ENCODE results near the gene FAM181A. TPM values are rescaled to one million over a fixed set of nuclear protein-coding genes. Genes with fewer than 3 reads are reported as not detected.

FAM181A gene
- total RNA-seq, 1 experiment from 2014 or later: not detected

DNA sequence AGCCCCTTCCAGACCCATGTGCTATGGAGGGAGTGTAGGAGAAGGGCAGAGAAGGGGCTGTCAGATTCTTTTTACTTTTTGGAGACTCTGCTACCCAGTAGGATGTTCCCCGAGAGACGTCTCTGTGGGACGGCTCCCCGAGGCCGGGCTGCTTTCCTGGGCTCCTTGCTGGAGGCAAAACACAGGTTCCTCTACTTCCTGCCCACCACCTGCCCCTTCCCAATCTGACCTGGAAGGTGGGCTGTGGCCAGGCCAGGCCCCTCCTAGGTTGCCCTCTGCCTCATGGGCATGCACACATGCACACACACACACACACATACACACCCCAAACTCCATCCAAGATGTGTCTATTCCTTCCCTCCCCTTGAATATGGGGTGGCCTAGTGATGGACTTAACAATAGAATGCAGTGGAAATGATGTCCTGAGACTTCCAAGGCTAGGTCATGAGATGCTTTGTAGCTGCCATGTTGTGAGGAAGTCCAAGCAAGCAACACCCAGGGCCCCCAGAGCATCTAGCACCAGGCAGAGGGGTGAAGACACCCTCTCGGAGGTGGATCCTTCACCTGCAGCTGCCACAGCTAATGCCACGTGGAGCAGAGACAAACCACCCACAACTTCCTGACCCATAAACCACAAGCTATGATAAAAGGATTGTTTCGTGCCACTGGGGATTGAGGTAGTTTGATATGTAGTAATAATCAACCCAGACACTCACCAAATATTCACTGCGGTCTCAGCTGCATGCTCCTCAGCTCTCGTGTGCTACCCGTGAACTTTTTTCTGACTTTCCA is 50.8 kb downstream of the FAM181A start:
- DNase-seq: no peak

DNA sequence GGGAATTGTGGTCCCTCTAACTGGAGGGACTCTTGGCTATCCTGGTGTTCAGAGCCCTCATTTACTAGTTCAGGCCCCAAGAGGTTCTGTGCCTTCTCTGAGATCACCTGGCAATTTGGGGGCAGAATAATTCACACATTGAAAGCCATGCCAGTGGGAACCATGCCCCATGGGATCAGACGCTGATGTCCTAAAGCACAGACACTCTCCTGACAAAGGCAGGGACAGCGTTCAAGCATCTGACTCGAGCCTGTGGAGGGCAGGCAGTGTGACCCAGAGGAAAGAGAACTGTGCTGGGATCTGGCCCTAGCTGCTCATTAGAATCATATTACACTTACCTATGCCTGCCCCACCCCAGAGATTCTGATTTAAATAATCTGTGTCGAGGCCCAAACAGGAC is 51.6 kb downstream of the FAM181A start:
- no TSS peak for BruUV-seq (replicated peaks)
- no peaks in the 10 kb centered on the region for H3K36me3 ChIP-seq (ENCODE audit: low read depth, low read length)
- intact Hi-C loops (cut with micrococcal nuclease): no loop called here
- H3F3A ChIP-seq (ENCODE audit: low read length, unreplicated experiment): no peaks in the 10 kb centered on the region
- no peak overlapping the region for H3K9ac ChIP-seq (ENCODE audit: low read length)
- no peak overlapping the region for H3K4me3 ChIP-seq (ENCODE audit: low read length)
- H3K9me2 ChIP-seq (replicated peaks; ENCODE audit: low read length): no peaks in the 10 kb centered on the region
- H2AFZ ChIP-seq (ENCODE audit: low read length): no peak overlapping the region
- ChIA-PET CTCF (no interaction called here), POLR2A (ENCODE audit: unreplicated experiment) (no interaction called here)
- 0 out of 2 replicates have a peak, but pooled peaks cover 6% of the 10 kb centered on the region for H3K27me3 ChIP-seq (ENCODE audit: low read length)
- no peak for DNase-seq
- no peaks in the 10 kb centered on the region for H4K20me1 ChIP-seq (ENCODE audit: low read length)
- no peaks in the 10 kb centered on the region for H3K9me3 ChIP-seq (ENCODE audit: low read length)
- no peak for TF ChIP-seq EZH2phosphoT487 (IDR thresholded peaks at IDR 0.05; ENCODE audit: borderline replicate concordance, low read length)
- TF ChIP-seq, protein P1, sequence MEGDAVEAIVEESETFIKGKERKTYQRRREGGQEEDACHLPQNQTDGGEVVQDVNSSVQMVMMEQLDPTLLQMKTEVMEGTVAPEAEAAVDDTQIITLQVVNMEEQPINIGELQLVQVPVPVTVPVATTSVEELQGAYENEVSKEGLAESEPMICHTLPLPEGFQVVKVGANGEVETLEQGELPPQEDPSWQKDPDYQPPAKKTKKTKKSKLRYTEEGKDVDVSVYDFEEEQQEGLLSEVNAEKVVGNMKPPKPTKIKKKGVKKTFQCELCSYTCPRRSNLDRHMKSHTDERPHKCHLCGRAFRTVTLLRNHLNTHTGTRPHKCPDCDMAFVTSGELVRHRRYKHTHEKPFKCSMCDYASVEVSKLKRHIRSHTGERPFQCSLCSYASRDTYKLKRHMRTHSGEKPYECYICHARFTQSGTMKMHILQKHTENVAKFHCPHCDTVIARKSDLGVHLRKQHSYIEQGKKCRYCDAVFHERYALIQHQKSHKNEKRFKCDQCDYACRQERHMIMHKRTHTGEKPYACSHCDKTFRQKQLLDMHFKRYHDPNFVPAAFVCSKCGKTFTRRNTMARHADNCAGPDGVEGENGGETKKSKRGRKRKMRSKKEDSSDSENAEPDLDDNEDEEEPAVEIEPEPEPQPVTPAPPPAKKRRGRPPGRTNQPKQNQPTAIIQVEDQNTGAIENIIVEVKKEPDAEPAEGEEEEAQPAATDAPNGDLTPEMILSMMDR (conservative IDR thresholded peaks at IDR 0.05; ENCODE audit: low read depth, low read length): no peak
- no peak for TF ChIP-seq EZH2 (IDR thresholded peaks at IDR 0.05; ENCODE audit: low read length, unreplicated experiment)
- ATAC-seq: no peak
- no peaks in the 10 kb centered on the region for H3K4me1 ChIP-seq (ENCODE audit: insufficient read depth, low read length)
- no peak overlapping the region for H3K4me2 ChIP-seq (ENCODE audit: low read length)
- no peaks in the 10 kb centered on the region for H3K79me2 ChIP-seq (ENCODE audit: low read length)
- no peak overlapping the region for H3K27ac ChIP-seq (ENCODE audit: low read length)

More for the DNA sequence above, 50.8 kb downstream of the FAM181A start:
- Histone ChIP-seq H3K4me3 (ENCODE audit: low read length) (no peak overlapping the region), H3K4me1 (ENCODE audit: insufficient read depth, low read length) (no peaks in the 10 kb centered on the region), H3K79me2 (ENCODE audit: low read length) (no peaks in the 10 kb centered on the region), H3K9me2 (replicated peaks; ENCODE audit: low read length) (no peaks in the 10 kb centered on the region), H3K9ac (ENCODE audit: low read length) (no peak overlapping the region), H3K27ac (ENCODE audit: low read length) (no peak overlapping the region), H3K36me3 (ENCODE audit: low read depth, low read length) (no peaks in the 10 kb centered on the region), H3K4me2 (ENCODE audit: low read length) (no peak overlapping the region), H3K27me3 (ENCODE audit: low read length) (0 out of 2 replicates have a peak, but pooled peaks cover 6% of the 10 kb centered on the region), H2AFZ (ENCODE audit: low read length) (no peak overlapping the region), H3F3A (ENCODE audit: low read length, unreplicated experiment) (no peaks in the 10 kb centered on the region), H4K20me1 (ENCODE audit: low read length) (no peaks in the 10 kb centered on the region), H3K9me3 (ENCODE audit: low read length) (no peaks in the 10 kb centered on the region)
- BruUV-seq (replicated peaks): no TSS peak
- POLR2A ChIA-PET (ENCODE audit: unreplicated experiment): no interaction called here
- no peak for TF ChIP-seq EZH2 (IDR thresholded peaks at IDR 0.05; ENCODE audit: low read length, unreplicated experiment)
- TF ChIP-seq, protein P1 (conservative IDR thresholded peaks at IDR 0.05; ENCODE audit: low read depth, low read length): no peak
- TF ChIP-seq EZH2phosphoT487 (IDR thresholded peaks at IDR 0.05; ENCODE audit: borderline replicate concordance, low read length): no peak
- CTCF ChIA-PET: no interaction called here
- no peak for ATAC-seq
- intact Hi-C loops (cut with micrococcal nuclease): no loop called here

Small RNA genes lying within 50 kb of the gene (microRNA-seq; reads per million reads assigned to microRNA genes)
- not detected for gene MIR4506 (ENCODE audit: unreplicated experiment)

Other genes with a start within 250 kb of the FAM181A start
- gene PRIMA1, start 138.9 kb upstream of the FAM181A start, total RNA-seq (2014; rRNA removed): 0.04 TPM in 1 of 2 replicates, not detected in the other
- 0.12 and 0.22 TPM in 2 replicates for gene ASB2, start 49.2 kb downstream of the FAM181A start, total RNA-seq (2014; rRNA removed)
- not detected in 2 replicates for gene CCDC197, start 70.0 kb downstream of the FAM181A start, total RNA-seq (2014; rRNA removed)
- 7.7 and 9.0 TPM in 2 replicates for gene OTUB2, start 99.0 kb downstream of the FAM181A start, total RNA-seq (2014; rRNA removed)
- gene DDX24, start 153.9 kb downstream of the FAM181A start, total RNA-seq (2014; rRNA removed): 120 and 126 TPM in 2 replicates
- gene IFI27L1, start 154.0 kb downstream of the FAM181A start, total RNA-seq (2014; rRNA removed): 7.8 and 16.9 TPM in 2 replicates
- gene IFI27, start 183.4 kb downstream of the FAM181A start, total RNA-seq (2014; rRNA removed): 4.3 TPM in 1 of 2 replicates, not detected in the other
- 29.3 and 42.7 TPM in 2 replicates for gene IFI27L2, start 202.3 kb downstream of the FAM181A start, total RNA-seq (2014; rRNA removed)
- 0.11 TPM in 1 of 2 replicates, not detected in the other for gene PPP4R4, start 247.0 kb downstream of the FAM181A start, total RNA-seq (2014; rRNA removed)